ENCODE measurements around the gene CD3E.

- TF ChIP-seq EZH2phosphoT487 (IDR thresholded peaks at IDR 0.05; ENCODE audit: insufficient read depth, low read depth) = no peak
- no peak for TF ChIP-seq EZH2 (IDR thresholded peaks at IDR 0.05; ENCODE audit: insufficient read depth, poor library complexity, severe bottlenecking)
These were observed 2.8 kb upstream of the CD3E start for GRCh38 chr11:118301600-118302195.
